Cardiac fibroblast (primary cell): Measurements from ENCODE around the gene PLS1.

Experiments used
- DNase-seq, 2 donors: peaks; one replicate each; pipeline versions ENCODE4 v3.0.0 to v3.0.0-alpha.2; 2010; ENCODE audit warnings: low read depth in 2 of 2
- H3K4me3 ChIP-seq, 2 donors: replicated peaks in 1 of 2; 1 replicate in 1 of 2; 2 replicates in 1 of 2; pipeline ENCODE4 v1.5.1; 2011; ENCODE audit warnings: low read depth in 2 of 2, low read length in 2 of 2, mild to moderate bottlenecking in 2 of 2, moderate library complexity in 1 of 2
- CTCF ChIP-seq: IDR thresholded peaks from one replicate; pipeline ENCODE4 v1.5.1; 2011; ENCODE audit warnings: low read depth, mild to moderate bottlenecking, low read length, inconsistent platforms

The PLS1 gene

GRCh38 chr3:142754494-142754893 lies 158.3 kb downstream of the PLS1 start:
- DNase-seq, result no peak
- H3K4me3 ChIP-seq, result no peak overlapping the region
- no peak for TF ChIP-seq CTCF
